ENCODE data around the gene STMND1. TPM values are rescaled to one million over a fixed set of nuclear protein-coding genes. Genes with fewer than 3 reads are reported as not detected.

STMND1 gene
- total RNA-seq, 1 donor from 2014 or later, result not detected

DNA sequence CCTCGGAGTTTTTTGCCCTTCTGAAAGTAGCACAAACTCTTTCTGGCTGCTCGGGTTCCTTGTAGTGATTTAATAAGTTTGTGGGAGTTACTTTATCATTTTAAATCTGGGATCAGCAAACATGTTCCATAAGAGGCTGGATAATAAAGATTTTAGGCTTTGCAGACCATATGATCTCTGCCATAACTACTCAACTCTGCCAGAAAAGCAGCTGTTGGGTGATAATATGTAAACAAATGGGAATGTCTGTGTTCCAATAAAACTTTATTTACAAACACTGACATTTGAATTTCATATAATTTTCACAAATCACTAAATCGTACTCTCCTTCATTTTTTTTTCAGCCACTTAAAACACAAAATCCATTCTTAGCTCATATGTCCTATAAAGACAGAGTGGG is 3.9 kb upstream of the STMND1 start:
- TF ChIP-seq CTCF (conservative IDR thresholded peaks at IDR 0.05; ENCODE audit: low read depth, low read length), result no peak
- DNase-seq (ENCODE audit: low read depth), result no peak
- no peak overlapping the region for H3K4me3 ChIP-seq (ENCODE audit: low read depth, low read length)

- DNase-seq (ENCODE audit: low read depth), result no peak
- TF ChIP-seq CTCF (conservative IDR thresholded peaks at IDR 0.05; ENCODE audit: low read depth, low read length), result no peak
- no peak overlapping the region for H3K4me3 ChIP-seq (ENCODE audit: low read depth, low read length)
Measured at GRCh38 chr6:17098538-17098937, 3.3 kb upstream of the STMND1 start.

GRCh38 chr6:17099401-17100059 is 2.3 kb upstream of the STMND1 start:
- no peak for DNase-seq (ENCODE audit: low read depth)
- no peak overlapping the region for H3K4me3 ChIP-seq (ENCODE audit: low read depth, low read length)
- no peak for TF ChIP-seq CTCF (conservative IDR thresholded peaks at IDR 0.05; ENCODE audit: low read depth, low read length)

GRCh38 chr6:17100806-17101205 is 1.0 kb upstream of the STMND1 start:
- no peak overlapping the region for H3K4me3 ChIP-seq (ENCODE audit: low read depth, low read length)
- DNase-seq (ENCODE audit: low read depth), result no peak
- TF ChIP-seq CTCF (conservative IDR thresholded peaks at IDR 0.05; ENCODE audit: low read depth, low read length), result no peak

DNA sequence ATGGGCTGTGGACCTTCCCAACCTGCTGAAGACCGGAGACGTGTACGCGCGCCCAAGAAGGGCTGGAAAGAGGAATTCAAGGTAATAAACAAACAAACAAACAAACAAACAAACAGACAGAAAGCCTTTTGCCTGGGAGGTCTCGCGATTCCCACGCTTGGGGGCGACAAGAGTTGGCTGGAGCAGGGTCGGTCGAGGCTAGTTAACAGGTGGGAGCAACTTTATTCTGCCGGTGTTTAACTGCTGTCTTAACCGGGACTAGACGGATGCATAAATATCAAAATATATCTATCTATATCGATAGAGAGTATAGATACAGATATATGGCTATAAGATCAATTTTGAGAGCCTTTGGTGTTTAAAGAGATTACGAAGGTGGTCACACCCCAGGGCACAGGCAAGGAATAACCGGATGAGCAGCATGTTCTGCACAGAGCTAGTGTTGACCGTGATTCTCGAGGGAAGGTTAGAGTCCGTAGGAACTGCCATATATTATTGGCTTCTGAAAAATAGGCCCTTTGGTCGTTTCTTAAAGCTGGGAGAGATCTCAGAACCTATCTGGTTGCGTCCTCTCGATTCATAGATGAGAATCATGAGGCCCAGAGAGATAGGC is 514 bp downstream of the STMND1 start:
- DNase-seq (ENCODE audit: low read depth), result no peak
- no peak for TF ChIP-seq CTCF (conservative IDR thresholded peaks at IDR 0.05; ENCODE audit: low read depth, low read length)
- H3K4me3 ChIP-seq (ENCODE audit: low read depth, low read length), result peak overlapping the region; percentile 37

- no peak for DNase-seq (ENCODE audit: low read depth)
- TF ChIP-seq CTCF (conservative IDR thresholded peaks at IDR 0.05; ENCODE audit: low read depth, low read length), result peak; percentile 43
Measured at GRCh38 chr6:17103715-17104114, 1.9 kb downstream of the STMND1 start.

GRCh38 chr6:17107863-17108262 is 6.0 kb downstream of the STMND1 start:
- no peak for TF ChIP-seq CTCF (conservative IDR thresholded peaks at IDR 0.05; ENCODE audit: low read depth, low read length)
- DNase-seq (ENCODE audit: low read depth), result no peak

More at GRCh38 chr6:17103715-17104114, 1.9 kb downstream of the STMND1 start:
- no peak overlapping the region for H3K4me3 ChIP-seq (ENCODE audit: low read depth, low read length)

More at GRCh38 chr6:17107863-17108262, 6.0 kb downstream of the STMND1 start:
- no peak overlapping the region for H3K4me3 ChIP-seq (ENCODE audit: low read depth, low read length)
